ENCODE measurements around the gene TNFRSF13B.

GRCh38 chr17:16933317-16934132 is 38.4 kb downstream of the TNFRSF13B start:
- TF ChIP-seq POLR2A (IDR thresholded peaks at IDR 0.05) (no peak), CTCF (IDR thresholded peaks at IDR 0.05) (no peak)
